Epidermal melanocyte (primary cell): ENCODE measurements around the gene PLCZ1.

Experiments
- DNase-seq: peaks from one replicate; pipeline ENCODE4 v3.0.0; 2011; ENCODE audit warnings: low spot score; ENCODE audit not compliant: insufficient read length

PLCZ1 gene

DNA sequence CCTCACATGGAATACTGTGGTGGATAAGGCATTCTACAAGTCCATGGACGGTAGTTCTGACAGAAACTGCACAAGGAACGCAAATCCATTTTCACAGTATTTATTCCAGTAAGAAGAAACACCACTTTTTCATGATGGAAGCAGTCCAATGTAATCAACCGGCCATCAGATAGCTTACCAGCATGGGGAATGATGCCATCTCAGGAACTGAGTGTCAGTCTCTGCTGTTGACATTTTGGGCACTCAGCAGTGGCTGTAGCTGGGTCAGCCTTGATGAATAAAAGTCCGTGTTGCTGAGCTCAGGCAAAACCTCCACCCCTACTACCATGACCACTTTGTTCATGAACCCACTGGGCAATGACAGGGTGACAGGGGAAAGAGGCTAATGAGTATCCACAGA, 103.4 kb downstream of the PLCZ1 start:
- no peak for DNase-seq
